ENCODE results near the gene NEDD4L.
A peak's percentile ranks its signal among the peaks of the same experiment; 100 is the strongest.

NEDD4L gene

GRCh38 chr18:58334061-58334460, 290.0 kb downstream of the NEDD4L start:
- DNase-seq, result no peak

- no peak for DNase-seq
Observed at GRCh38 chr18:58335223-58335622, 291.2 kb downstream of the NEDD4L start.

GRCh38 chr18:58335821-58336220, 291.8 kb downstream of the NEDD4L start:
- DNase-seq, result no peak

GRCh38 chr18:58336605-58337004, 292.6 kb downstream of the NEDD4L start:
- no peak for DNase-seq

- DNase-seq, result no peak
Observed at GRCh38 chr18:58337285-58337684, 293.3 kb downstream of the NEDD4L start.

GRCh38 chr18:58337686-58338085, 293.7 kb downstream of the NEDD4L start:
- no peak for DNase-seq

GRCh38 chr18:58338141-58338540, 294.1 kb downstream of the NEDD4L start:
- DNase-seq, result no peak

- DNase-seq, result no peak
Observed at GRCh38 chr18:58338961-58339592, 295.1 kb downstream of the NEDD4L start.

GRCh38 chr18:58339890-58340289, 295.9 kb downstream of the NEDD4L start:
- DNase-seq, result no peak

GRCh38 chr18:58341916-58342315, 297.9 kb downstream of the NEDD4L start:
- DNase-seq, result no peak

GRCh38 chr18:58344080-58344670, 300.1 kb downstream of the NEDD4L start:
- DNase-seq, result no peak

GRCh38 chr18:58344861-58345463, 300.9 kb downstream of the NEDD4L start:
- DNase-seq, result no peak

- no peak for DNase-seq
Observed at GRCh38 chr18:58345875-58346274, 301.8 kb downstream of the NEDD4L start.

GRCh38 chr18:58347135-58347534, 303.1 kb downstream of the NEDD4L start:
- no peak for DNase-seq

GRCh38 chr18:58348517-58348916, 304.5 kb downstream of the NEDD4L start:
- DNase-seq, result peak; percentile 15

- DNase-seq, result no peak
Observed at GRCh38 chr18:58348951-58349350, 304.9 kb downstream of the NEDD4L start.

- DNase-seq, result peak; percentile 89
Observed at GRCh38 chr18:58349650-58350049, 305.6 kb downstream of the NEDD4L start.

GRCh38 chr18:58350526-58350925, 306.5 kb downstream of the NEDD4L start:
- peak; percentile 80 for DNase-seq

GRCh38 chr18:58351776-58352175, 307.8 kb downstream of the NEDD4L start:
- DNase-seq, result no peak

GRCh38 chr18:58353581-58353980, 309.6 kb downstream of the NEDD4L start:
- DNase-seq, result no peak

- no peak for DNase-seq
Observed at GRCh38 chr18:58354051-58354450, 310.0 kb downstream of the NEDD4L start.

GRCh38 chr18:58354791-58355190, 310.8 kb downstream of the NEDD4L start:
- DNase-seq, result no peak

GRCh38 chr18:58355243-58355642, 311.2 kb downstream of the NEDD4L start:
- no peak for DNase-seq

GRCh38 chr18:58359218-58359617, 315.2 kb downstream of the NEDD4L start:
- no peak for DNase-seq

GRCh38 chr18:58359620-58360019, 315.6 kb downstream of the NEDD4L start:
- DNase-seq, result no peak

Data from DMS53 (cell line).